Trophoblast cell (in vitro differentiated cells and primary cell): ENCODE measurements around the gene UBA3.

ENCODE experiments used
- DNase-seq, 2 donors: peaks; one replicate each; pipeline ENCODE4 v3.0.0-alpha.2; 2016
- H2AFZ ChIP-seq: 2 replicates; pipeline ENCODE4 v1.6.1; 2013; ENCODE audit warnings: low read length, moderate library complexity, mild to moderate bottlenecking; ENCODE audit not compliant: insufficient read depth, poor library complexity
- H2AK5ac ChIP-seq: 2 replicates; pipeline ENCODE4 v1.6.1; 2013; ENCODE audit warnings: mild to moderate bottlenecking, low read length
- H2BK120ac ChIP-seq: 2 replicates; pipeline ENCODE4 v1.6.1; 2013; ENCODE audit warnings: low read length, mild to moderate bottlenecking, moderate library complexity; ENCODE audit not compliant: insufficient read depth, poor library complexity
- H2BK12ac ChIP-seq: 2 replicates; pipeline ENCODE4 v1.6.1; 2013; ENCODE audit warnings: mild to moderate bottlenecking, low read length, moderate library complexity
- H2BK5ac ChIP-seq: 2 replicates; pipeline ENCODE4 v1.6.1; 2013; ENCODE audit warnings: low read length, low read depth, moderate library complexity, mild to moderate bottlenecking; ENCODE audit not compliant: poor library complexity
- H3K14ac ChIP-seq: 2 replicates; pipeline ENCODE4 v1.6.1; 2013; ENCODE audit warnings: mild to moderate bottlenecking, low read length
- H3K18ac ChIP-seq: 2 replicates; pipeline ENCODE4 v1.6.1; 2013; ENCODE audit warnings: mild to moderate bottlenecking, low read length
- H3K23ac ChIP-seq: 2 replicates; pipeline ENCODE4 v1.6.1; 2013; ENCODE audit warnings: low read length
- H3K27ac ChIP-seq: 2 replicates; pipeline ENCODE4 v1.5.1; 2013; ENCODE audit warnings: low read depth, mild to moderate bottlenecking, inconsistent platforms, low read length, moderate library complexity
- H3K27me3 ChIP-seq: 2 replicates; pipeline ENCODE4 v1.6.1; 2013; ENCODE audit warnings: inconsistent platforms, mild to moderate bottlenecking, low read length, moderate library complexity; ENCODE audit not compliant: insufficient read depth
- H3K36me3 ChIP-seq, 2 experiments: 1 replicate in 1 of 2; 2 replicates in 1 of 2; pipeline ENCODE4 v1.6.1; 2013; ENCODE audit warnings: low read length in 2 of 2, mild to moderate bottlenecking in 2 of 2, moderate library complexity in 1 of 2; ENCODE audit not compliant: insufficient read depth in 2 of 2, control insufficient read depth in 1 of 2
- H3K4ac ChIP-seq: 2 replicates; pipeline ENCODE4 v1.6.1; 2013; ENCODE audit warnings: low read depth, mild to moderate bottlenecking, low read length, moderate library complexity
- H3K4me1 ChIP-seq, 2 experiments: 1 replicate in 1 of 2; 2 replicates in 1 of 2; pipeline ENCODE4 v1.6.1; 2013; ENCODE audit warnings: low read length in 2 of 2, mild to moderate bottlenecking in 2 of 2, moderate library complexity in 1 of 2; ENCODE audit not compliant: insufficient read depth in 2 of 2, control insufficient read depth in 1 of 2
- H3K4me2 ChIP-seq: 2 replicates; pipeline ENCODE4 v1.6.1; 2013; ENCODE audit warnings: inconsistent platforms, mild to moderate bottlenecking, low read length, moderate library complexity
- H3K4me3 ChIP-seq: 2 replicates; pipeline ENCODE4 v1.5.1; 2013; ENCODE audit warnings: mild to moderate bottlenecking, low read depth, low read length, inconsistent platforms
- H3K79me1 ChIP-seq: one replicate; pipeline ENCODE4 v1.6.1; 2013; ENCODE audit warnings: low read length
- H3K79me2 ChIP-seq: 2 replicates; pipeline ENCODE4 v1.6.1; 2013; ENCODE audit warnings: low read length, mild to moderate bottlenecking; ENCODE audit not compliant: control insufficient read depth, insufficient read depth, poor library complexity
- H3K9ac ChIP-seq: 2 replicates; pipeline ENCODE4 v1.6.1; 2013; ENCODE audit warnings: mild to moderate bottlenecking, low read length
- H3K9me3 ChIP-seq: 2 replicates; pipeline ENCODE4 v1.6.1; 2013; ENCODE audit warnings: low read depth, mild to moderate bottlenecking, control low read depth, inconsistent platforms, low read length; ENCODE audit not compliant: insufficient read depth
- H4K12ac ChIP-seq: 2 replicates; pipeline ENCODE4 v1.6.1; 2013; ENCODE audit warnings: low read depth, mild to moderate bottlenecking, low read length, moderate library complexity
- H4K8ac ChIP-seq: 2 replicates; pipeline ENCODE4 v1.6.1; 2013; ENCODE audit warnings: low read depth, mild to moderate bottlenecking, low read length, moderate library complexity
- H4K91ac ChIP-seq: one replicate; pipeline ENCODE4 v1.6.1; 2013; ENCODE audit warnings: low read depth, mild to moderate bottlenecking, low read length, moderate library complexity
- WGBS: extraction: QIAGEN DNeasy Blood & Tissue Kit; methylation state at CpG from one replicate; pipeline ENCODE4 v1.1.7; 2013; ENCODE audit warnings: missing lambda C conversion rate; ENCODE audit not compliant: insufficient read length, insufficient coverage; ENCODE audit errors: extremely low coverage; 5-methylcytosine and 5-hydroxymethylcytosine counted together

The UBA3 gene

DNA sequence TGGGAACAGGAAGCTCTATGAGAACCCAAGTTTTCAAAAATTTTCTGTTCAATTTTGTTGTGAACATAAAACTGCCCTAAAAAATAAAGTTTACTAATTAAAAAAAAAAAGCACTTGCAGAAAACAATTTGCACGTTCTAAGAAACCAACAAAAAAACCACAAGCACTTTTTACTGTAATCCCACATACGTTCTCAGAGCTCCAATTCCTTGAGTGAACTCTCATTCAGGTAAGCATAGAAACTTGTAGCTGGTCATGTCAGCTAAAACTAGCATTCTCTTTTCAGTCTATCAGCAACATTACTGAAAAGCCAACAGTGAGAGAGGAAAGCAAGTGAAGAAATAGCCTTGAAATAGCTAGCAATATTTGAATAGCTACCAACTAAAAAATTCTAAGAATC, 16.5 kb downstream of the UBA3 start:
- no peak overlapping the region for H2BK12ac ChIP-seq
- no peak overlapping the region for H3K4me2 ChIP-seq
- H3K18ac ChIP-seq = no peak overlapping the region
- no peak overlapping the region for H2AK5ac ChIP-seq
- H3K27me3 ChIP-seq = no peaks in the 10 kb centered on the region
- H4K8ac ChIP-seq = no peak overlapping the region
- no peak overlapping the region for H2AFZ ChIP-seq
- no peak overlapping the region for H2BK120ac ChIP-seq
- H3K23ac ChIP-seq = no peak overlapping the region
- no peaks in the 10 kb centered on the region for H3K4me1 ChIP-seq
- H3K27ac ChIP-seq = no peak overlapping the region
- H3K79me2 ChIP-seq = no peaks in the 10 kb centered on the region
- no peak overlapping the region for H3K4ac ChIP-seq
- H2BK5ac ChIP-seq = no peak overlapping the region
- no CpG with 5 or more reads among the region's 2 CpGs for WGBS
- no peak overlapping the region for H4K91ac ChIP-seq
- no peak overlapping the region for H3K14ac ChIP-seq
- no peak overlapping the region for H4K12ac ChIP-seq
- no peak for DNase-seq
- H3K9me3 ChIP-seq = no peaks in the 10 kb centered on the region
- no peak overlapping the region for H3K4me3 ChIP-seq
- H3K36me3 ChIP-seq = peaks cover 7 to 16% of the 10 kb centered on the region in 2 experiments
- H3K79me1 ChIP-seq = no peaks in the 10 kb centered on the region
- no peak overlapping the region for H3K9ac ChIP-seq

DNA sequence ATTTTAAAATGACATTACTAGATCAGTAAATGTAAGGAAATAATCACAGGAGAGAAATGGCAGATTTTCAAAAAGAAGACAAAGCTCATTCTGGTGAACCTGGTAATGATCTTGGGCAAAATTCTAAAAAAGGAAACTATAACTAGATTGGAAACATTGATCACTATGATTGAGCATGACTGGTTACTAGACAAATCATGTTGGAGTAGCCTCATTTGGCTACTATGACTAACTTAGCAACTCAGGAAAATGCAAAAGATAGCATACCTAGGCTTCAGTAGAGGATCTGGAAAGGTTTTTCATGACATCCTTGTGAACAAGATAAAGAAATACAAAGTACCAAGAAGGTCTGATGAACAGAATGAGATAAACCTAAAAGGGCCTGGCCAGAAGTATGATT, 20.5 kb downstream of the UBA3 start:
- Histone ChIP-seq H3K79me2 (no peaks in the 10 kb centered on the region), H3K9ac (no peak overlapping the region), H2AFZ (no peak overlapping the region), H3K36me3 (peaks cover 10 to 17% of the 10 kb centered on the region in 2 experiments), H3K4me3 (no peak overlapping the region), H2AK5ac (no peak overlapping the region), H2BK5ac (no peak overlapping the region), H3K79me1 (no peaks in the 10 kb centered on the region), H3K14ac (no peak overlapping the region), H3K4ac (no peak overlapping the region), H4K8ac (no peak overlapping the region), H4K12ac (no peak overlapping the region), H3K4me1 (no peaks in the 10 kb centered on the region), H3K27me3 (no peaks in the 10 kb centered on the region), H4K91ac (no peak overlapping the region), H2BK12ac (no peak overlapping the region), H3K23ac (no peak overlapping the region), H3K4me2 (no peak overlapping the region), H3K27ac (no peak overlapping the region), H3K18ac (no peak overlapping the region), H2BK120ac (no peak overlapping the region), H3K9me3 (no peaks in the 10 kb centered on the region)
- no peak for DNase-seq

DNA sequence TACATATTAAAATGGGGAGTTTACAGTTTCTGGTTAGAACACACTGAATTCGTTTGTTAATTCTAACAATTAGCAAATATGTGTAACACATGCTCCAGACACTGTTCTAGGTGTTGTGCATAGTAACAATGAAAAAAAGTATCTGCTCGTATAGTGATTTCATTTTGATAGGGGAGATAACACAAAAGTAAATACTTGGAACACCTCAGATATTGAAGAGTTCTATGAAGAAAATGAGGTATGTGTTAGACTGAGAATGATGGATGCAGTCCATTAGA, 21.3 kb downstream of the UBA3 start:
- Histone ChIP-seq H3K27me3 (no peaks in the 10 kb centered on the region), H2BK5ac (no peak overlapping the region), H3K18ac (no peak overlapping the region), H2AFZ (no peak overlapping the region), H3K79me2 (no peaks in the 10 kb centered on the region), H3K36me3 (peaks cover 13 to 19% of the 10 kb centered on the region in 2 experiments), H2BK120ac (no peak overlapping the region), H3K4ac (no peak overlapping the region), H3K14ac (no peak overlapping the region), H3K9ac (no peak overlapping the region), H2BK12ac (no peak overlapping the region), H2AK5ac (no peak overlapping the region), H3K4me1 (no peaks in the 10 kb centered on the region), H3K4me3 (no peak overlapping the region), H3K23ac (no peak overlapping the region), H4K91ac (no peak overlapping the region), H3K4me2 (no peak overlapping the region), H4K12ac (no peak overlapping the region), H3K9me3 (no peaks in the 10 kb centered on the region), H3K27ac (no peak overlapping the region), H4K8ac (no peak overlapping the region), H3K79me1 (no peaks in the 10 kb centered on the region)
- no peak for DNase-seq
- no CpG with 5 or more reads among the region's 2 CpGs for WGBS

DNA sequence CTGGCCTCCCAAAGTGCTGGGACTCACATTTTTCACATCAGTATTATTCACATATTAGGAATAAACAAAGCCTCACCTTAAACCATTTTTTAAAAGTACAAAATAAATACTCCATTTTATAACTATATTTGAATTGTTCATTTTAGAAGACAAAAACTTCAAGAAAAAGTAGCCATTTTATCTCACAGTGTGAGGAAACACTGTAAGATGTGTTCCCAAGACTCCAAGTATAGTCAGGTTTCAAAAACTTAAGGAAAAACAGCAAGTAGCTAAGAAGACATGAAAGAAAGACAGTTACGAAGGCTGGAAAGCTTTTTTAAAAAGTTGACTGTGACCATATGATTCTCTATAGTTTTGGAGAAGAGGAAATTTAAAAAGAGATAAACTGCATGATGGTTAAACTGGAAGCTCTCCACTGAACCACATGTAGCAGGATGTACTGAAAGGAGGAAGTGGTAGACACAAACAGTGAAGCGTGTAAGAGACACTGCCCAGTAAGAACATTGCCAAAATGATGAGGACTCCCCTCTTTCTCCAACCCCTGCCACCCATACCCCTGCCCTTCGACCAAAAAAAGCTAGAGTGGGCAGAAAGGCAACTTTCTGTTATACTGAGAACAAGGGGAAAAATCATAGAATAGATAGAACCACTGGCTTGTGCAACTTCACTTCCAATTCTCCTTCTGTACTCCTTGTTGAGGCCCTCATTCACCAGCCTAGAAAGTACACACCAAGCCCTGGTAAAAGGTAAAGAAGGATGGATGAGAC, 21.8 kb downstream of the UBA3 start:
- Histone ChIP-seq H3K27ac (no peak overlapping the region), H3K27me3 (no peaks in the 10 kb centered on the region), H3K36me3 (peaks cover 13 to 19% of the 10 kb centered on the region in 2 experiments), H3K9ac (no peak overlapping the region), H4K91ac (no peak overlapping the region), H3K4me2 (no peak overlapping the region), H3K79me1 (no peaks in the 10 kb centered on the region), H3K18ac (no peak overlapping the region), H3K79me2 (no peaks in the 10 kb centered on the region), H3K4ac (no peak overlapping the region), H3K23ac (no peak overlapping the region), H3K9me3 (no peaks in the 10 kb centered on the region), H2BK5ac (no peak overlapping the region), H4K12ac (no peak overlapping the region), H2AK5ac (no peak overlapping the region), H3K14ac (no peak overlapping the region), H3K4me3 (no peak overlapping the region), H3K4me1 (no peaks in the 10 kb centered on the region), H2AFZ (no peak overlapping the region), H2BK12ac (no peak overlapping the region), H4K8ac (no peak overlapping the region), H2BK120ac (no peak overlapping the region)
- DNase-seq = no peak
- no CpG with 5 or more reads among the region's 3 CpGs for WGBS
